Measurements from ENCODE around the gene TSPAN31.

The TSPAN31 gene

DNA sequence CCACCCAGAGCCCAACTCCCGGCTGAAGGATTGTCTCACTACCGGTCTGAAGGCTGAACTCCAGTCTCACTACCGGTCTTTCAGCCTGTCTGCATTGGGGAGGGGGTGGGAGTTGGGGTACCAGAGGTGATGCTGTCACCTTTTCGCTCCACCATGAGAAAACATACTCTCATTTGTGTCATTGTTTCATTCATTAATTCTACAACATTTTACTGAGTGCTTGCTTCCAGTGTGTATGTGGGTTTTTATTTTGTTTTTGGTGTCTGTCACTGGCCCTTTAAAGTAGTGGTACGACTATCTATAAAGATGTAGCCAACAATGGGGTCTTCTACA, 7.8 kb downstream of the TSPAN31 start:
- no peak for DNase-seq (ENCODE audit: low spot score)

- DNase-seq (ENCODE audit: low spot score), result no peak
Measured at GRCh38 chr12:57753756-57754337, 9.0 kb downstream of the TSPAN31 start.

DNA sequence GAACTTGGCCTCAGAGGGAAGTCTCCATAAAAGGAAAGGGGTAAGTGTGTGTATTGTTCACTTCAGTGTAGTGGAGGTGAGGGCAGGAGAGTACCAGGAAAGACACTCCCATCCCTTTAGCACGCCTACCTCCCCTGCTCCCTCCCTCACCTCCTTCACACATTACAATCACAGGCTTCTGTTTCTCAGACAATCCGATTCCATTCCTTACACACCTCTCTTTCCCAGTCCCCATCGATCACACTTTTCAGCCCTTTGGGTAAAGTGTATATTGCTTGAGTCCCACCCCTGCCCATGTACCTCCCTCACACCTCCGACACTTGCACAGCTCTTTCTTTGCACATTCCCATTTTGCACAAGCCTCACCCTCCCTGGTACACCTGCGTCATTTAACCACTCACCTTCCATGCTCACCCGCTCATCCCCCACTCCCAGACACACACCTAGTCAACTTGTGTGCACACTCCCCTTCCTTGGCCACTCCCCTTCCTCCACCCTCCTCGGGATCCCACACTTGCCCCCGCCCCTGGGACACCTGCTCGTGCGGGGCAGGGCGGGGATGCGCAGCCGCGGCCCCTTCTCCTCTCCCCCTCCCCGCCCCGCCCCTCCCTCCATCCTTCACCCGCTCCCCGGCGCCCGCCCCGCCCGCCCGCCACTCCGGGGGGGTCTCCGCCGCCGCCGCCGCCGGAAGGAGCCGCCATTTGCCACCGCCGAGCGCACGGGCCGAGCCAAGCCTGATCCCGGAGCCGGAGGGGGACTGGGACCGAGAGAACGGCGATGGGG, 9.8 kb downstream of the TSPAN31 start, which contains the start of gene MARCHF9:
MARCHF9 (plus strand) TSS at position 693 of the 783 bp plus-strand sequence. CDS start 426 bp downstream, outside the sequence.
- DNase-seq (ENCODE audit: low spot score), result peak; percentile 90

DNA sequence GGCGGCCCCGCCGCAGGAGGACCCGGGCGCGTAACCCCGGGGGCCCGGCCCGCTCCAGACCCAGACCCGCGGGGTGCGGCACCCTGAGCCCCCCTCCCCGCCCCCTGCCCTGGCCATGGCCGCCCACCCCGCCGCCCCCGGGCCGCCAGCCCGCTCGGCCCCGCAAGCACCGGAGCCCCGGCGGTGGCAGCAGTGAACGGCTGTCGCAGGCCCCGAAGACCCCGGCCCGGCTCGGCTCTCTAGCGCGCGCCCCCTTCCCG, 10.3 kb downstream of the TSPAN31 start:
- DNase-seq (ENCODE audit: low spot score), result no peak

DNA sequence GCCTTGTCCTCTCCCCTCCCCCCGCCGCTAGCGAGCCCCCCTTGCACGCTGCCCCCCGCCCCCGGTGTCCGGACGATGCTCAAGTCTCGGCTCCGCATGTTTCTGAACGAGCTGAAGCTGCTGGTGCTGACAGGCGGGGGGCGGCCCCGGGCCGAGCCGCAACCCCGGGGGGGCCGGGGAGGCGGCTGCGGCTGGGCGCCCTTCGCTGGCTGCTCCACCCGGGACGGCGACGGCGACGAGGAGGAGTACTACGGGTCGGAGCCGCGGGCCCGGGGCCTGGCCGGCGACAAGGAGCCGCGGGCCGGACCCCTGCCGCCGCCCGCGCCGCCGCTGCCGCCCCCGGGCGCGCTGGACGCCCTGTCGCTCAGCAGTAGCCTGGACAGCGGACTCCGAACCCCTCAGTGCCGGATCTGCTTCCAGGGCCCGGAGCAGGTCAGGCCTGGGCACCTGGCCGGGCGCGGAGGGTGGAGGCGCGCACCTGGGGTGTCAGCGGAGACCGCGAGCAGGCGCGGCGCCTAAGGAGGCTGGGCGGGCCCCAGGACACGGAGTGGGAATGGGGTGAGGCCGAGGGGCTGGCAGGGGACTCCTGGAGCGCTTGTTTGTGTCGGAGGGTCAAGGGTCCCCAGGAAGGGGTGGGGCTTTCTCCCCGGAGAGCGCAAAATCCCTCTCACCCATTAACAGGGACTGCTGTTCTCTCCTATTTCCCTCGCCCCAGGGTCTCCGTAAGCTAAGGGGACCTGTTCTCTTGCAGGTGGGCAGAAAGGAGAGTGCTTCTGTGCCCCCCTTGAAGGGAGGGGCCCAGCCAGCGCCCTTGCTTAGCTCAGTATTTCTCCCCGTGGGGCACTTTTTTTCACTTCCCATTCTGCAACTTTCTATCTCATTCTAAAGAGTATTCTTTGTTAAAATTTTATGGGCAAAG, 10.9 kb downstream of the TSPAN31 start:
- DNase-seq (ENCODE audit: low spot score), result peak; percentile 37

- DNase-seq (ENCODE audit: low spot score), result peak; percentile 75
Measured at GRCh38 chr12:57756406-57757341, 11.8 kb downstream of the TSPAN31 start.

DNA sequence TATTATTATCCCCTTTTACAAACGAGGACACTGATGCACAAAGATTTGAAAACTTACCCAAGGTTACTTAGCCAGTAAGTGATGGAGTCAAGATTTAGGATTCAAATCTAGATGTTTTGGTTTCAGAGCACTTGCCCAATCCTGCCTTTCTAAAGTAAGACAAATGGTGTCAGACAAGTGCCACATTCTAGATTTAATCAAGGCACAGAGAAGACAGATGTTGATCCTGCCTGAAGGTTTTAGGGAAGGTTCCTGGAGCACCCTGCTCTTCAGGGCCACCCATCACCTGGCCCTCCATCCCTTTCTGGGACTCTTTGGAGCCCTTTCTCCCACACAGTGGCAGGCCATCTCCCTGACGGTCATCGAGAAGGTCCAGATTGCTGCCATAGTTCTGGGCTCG, 12.9 kb downstream of the TSPAN31 start:
- DNase-seq (ENCODE audit: low spot score), result no peak

DNA sequence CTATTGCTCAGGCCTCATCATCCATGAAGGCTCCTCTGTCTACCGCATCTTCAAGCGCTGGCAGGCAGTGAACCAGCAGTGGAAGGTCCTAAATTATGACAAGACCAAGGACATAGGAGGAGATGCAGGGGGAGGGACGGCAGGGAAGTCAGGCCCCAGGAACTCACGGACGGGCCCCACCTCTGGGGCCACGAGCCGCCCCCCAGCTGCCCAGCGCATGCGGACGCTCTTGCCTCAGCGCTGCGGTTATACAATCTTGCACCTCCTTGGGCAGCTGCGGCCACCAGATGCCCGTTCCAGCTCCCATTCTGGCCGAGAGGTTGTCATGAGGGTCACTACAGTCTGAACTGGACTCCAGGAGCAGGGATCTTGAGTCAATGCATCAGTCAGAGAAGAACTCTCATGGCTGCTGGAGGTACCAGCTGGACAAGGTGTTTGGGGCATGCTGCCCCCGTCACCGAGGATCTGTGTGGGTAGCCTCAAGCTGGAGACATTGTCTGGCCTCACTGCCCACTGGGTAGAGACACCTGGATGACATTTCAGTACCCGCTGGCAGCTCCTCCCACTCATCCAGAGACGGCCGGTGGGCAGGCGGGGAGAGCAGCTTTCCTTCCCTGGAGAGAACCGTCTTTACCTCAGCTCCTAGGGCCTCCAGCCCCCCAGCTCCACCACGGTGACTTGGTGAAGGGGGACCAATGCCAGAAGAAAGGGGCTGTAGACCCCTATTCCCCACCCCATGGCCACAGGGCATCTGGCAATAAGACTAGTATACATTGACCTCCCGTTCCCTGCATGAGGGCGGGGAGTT, 13.9 kb downstream of the TSPAN31 start:
- DNase-seq (ENCODE audit: low spot score), result no peak

- DNase-seq (ENCODE audit: low spot score), result peak; percentile 55
Measured at GRCh38 chr12:57759360-57759980, 14.6 kb downstream of the TSPAN31 start.

- DNase-seq (ENCODE audit: low spot score), result no peak
Measured at GRCh38 chr12:57760347-57760982, 15.6 kb downstream of the TSPAN31 start.

DNA sequence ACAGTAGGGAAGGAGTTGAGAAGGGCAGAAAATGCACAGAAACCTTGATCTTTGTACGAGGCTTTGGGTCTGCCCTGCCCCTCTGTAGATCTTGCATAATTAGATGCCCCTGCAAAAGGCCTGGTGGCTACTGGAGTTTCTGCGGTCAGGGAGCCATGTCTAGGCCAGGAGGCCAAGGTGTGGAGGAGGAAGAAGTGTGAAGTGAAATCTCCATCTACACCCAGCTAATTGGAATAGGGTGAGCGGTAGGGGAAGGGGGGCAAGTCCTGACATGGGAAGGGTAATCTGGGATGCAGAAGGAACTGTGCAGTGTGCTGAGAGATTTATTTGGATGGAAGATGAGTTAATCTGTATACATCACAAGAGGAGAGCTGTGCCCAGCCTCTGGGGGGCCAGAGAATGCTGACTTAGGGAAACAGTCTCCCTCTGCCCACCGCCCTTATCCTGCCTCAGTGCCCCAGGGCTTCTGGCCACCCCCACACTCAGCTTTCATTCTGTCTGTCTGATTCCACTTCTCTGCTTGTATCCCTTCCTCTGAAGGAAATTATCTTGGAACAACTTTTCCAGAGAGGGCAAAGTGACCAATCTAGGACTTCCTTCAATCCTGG, 16.7 kb downstream of the TSPAN31 start:
- no peak for DNase-seq (ENCODE audit: low spot score)

DNA sequence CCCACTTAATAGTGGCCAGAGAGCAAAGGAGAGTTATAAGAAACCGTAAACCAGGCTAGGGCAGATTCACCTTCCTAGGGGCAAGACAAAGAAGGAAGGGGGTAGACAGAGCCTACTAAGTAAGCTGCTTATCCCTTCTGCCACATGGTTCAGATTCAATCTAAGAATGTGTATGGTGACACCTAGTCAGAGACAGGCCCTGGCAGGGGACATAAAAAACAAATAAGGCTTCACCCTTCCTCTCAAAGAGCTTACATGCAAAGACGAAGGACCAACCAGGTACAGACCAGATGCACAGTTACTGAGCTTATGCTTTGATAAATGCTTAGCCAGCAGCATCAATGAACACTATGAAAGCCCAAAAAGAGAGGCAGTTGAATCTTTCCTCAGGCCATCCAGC, 17.6 kb downstream of the TSPAN31 start:
- DNase-seq (ENCODE audit: low spot score), result no peak

- DNase-seq (ENCODE audit: low spot score), result no peak
Measured at GRCh38 chr12:57763881-57764661, 19.2 kb downstream of the TSPAN31 start.

- DNase-seq (ENCODE audit: low spot score), result no peak
Measured at GRCh38 chr12:57764662-57765002, 19.8 kb downstream of the TSPAN31 start.

DNA sequence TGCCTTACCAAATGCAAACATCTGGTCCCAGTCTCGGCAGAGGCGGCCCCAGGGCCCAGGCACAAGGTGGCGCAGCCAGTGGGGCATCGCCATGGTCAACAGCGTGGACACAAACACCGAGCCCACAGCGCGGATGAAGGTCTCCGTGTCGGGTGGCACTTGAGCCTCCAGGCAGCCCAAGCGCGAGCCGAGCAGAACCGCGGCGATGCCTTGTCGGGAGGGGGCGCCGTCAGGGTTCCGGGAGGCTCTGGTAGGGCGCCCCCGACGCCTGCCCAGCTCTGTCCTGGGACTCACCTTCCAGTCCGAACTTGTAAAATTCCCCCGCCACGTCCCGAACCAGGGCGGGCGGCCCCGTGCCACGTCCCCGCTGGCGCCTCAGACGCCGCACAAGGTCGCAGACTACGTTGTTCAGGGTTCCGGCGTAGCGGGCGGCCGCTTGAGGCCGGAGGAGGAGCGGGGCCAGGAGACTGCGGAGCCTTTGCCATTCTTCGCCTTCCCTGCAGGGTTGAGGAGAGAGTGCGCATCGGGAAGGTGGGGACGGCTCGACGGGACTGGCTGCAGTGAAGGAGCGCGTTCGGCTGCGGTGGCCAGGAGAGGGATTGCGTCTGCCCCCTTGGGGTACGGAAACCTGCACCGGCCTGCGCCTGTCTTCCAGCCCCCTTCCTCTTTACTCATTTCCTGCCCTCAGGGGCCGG, 20.3 kb downstream of the TSPAN31 start:
- DNase-seq (ENCODE audit: low spot score), result peak; percentile 45

GRCh38 chr12:57765698-57766463, 21.0 kb downstream of the TSPAN31 start:
- DNase-seq (ENCODE audit: low spot score), result no peak

GRCh38 chr12:57766464-57767304, 21.8 kb downstream of the TSPAN31 start, which contains the start of gene CYP27B1:
Gene CYP27B1 (minus strand): TSS chr12:57767078. CDS start chr12:57767041, 37 bp downstream.
- DNase-seq (ENCODE audit: low spot score), result no peak
